GM21423 (cell line): ENCODE data around the gene DHX38.

ENCODE experiments used
- ATAC-seq: cut with Tn5 transposase; IDR thresholded peaks from one replicate; pipeline ENCODE4 v1.9.1; 2021; ENCODE audit warnings: mild to moderate bottlenecking, moderate library complexity; ENCODE audit not compliant: unreplicated experiment

Gene DHX38

DNA sequence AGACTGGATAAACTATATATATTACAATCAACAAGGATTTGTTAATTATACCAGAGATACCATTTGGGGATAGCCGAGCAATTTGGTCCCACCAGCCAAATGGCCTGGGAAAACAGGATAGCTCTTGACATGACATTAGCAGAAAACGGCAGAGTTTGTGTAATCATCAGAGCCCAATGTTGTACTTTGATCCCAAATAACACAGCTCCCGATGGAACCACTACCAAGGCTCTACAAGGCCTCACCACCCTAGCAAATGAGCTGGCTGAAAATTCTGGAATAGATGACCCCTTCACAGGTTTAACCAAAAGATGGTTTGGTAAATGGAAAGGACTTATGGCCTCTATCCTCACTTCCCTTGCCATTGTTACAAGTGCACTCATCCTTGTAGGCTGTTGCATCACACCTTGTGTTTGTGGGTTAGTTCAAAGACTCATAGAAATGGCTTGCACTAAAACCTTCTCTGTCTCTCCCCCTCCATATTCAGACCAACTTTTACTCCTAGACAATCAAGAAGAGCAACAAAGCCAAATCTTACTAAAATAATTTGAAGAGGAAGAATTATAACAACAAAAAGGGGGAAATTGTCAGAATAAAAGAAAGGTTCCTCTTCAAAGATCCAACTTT, 9.8 kb upstream of the DHX38 start:
- ATAC-seq: no peak

DNA sequence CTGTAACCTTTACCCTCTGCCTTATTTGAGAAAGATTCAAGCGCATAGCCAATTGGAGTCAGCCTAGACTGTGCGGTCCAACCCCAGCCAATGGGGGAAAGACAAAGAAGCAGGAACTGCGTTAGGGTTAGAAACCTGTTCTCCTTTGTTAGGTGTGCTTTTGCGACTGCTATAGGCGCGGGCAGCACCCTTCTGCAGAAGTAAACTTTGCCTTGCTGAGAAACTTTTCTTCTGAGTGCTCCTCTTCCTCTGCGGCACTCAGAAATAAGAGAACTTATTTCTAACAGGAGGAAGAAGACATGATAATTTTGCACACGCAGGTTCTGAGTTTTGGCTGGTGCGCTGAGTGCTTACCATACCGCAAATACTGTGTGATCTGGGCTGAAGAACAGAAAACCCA, 9.2 kb upstream of the DHX38 start:
- no peak for ATAC-seq

DNA sequence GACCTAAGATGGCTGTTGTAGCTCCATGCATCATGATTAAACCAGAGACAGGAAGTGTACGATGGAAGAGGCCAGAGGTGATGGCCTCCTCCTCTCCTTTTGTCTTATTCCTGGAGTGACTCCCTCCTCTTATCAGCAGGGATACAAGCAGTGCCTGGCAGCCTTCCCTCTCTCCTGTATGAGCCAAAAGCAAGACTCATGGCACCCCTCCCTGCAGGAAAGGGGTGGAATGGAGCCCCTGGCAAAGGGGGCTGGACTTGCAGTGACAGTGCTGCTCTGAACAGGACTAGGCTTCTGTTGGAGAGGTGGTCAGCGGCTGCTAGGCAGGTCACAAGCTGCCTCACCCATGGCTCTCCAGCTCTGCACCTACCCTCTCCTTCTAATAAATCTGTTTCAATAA, 8.6 kb upstream of the DHX38 start:
- ATAC-seq: no peak

DNA sequence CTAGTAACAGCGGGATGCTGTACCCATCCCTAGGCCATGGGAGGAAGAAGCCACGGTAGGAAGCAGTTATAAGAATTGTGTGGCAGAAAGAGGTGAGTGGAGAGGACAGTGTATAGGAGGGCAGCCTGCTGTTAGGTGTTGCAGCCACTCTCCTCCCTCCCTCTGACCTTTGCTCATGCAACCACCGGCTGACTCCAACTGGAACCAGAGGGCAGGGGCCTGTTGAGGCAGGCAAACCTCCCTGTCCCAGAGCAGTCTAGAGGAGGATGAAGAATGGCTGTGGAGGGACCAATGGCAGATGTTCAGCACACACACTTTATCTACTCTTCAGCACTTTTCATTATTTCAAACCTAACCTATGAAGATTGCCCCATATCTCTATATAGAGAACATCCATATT, 2.4 kb upstream of the DHX38 start:
- ATAC-seq: no peak

DNA sequence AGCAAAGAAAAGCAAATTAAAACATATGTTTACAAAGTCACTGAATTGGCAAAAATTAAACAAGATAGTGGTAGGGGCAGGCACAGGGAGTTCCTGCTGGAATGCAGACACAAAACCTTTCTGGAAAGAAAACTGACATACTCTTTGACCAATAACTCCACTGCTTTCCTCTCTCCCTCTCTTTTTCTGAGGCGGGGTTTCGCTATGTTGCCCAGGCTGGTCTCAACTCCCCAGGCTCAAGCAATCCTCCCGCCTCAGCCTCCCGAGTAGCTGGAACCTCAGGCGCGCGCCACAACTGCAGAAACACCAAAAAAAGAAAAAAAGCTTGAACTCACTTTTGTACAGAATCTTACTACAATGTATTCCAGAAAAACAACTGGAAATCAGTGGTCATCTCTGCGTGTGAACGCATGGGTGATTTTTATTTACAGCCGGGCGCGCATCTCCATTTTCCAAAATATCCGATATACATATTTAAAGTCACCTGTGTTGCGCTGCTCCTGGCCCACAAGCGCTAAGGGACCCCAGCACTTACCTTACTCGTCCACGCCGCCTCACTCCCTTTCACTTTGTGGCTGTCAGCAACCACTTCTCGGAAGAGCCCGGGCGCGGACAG, 707 bp upstream of the DHX38 start:
- no peak for ATAC-seq

DNA sequence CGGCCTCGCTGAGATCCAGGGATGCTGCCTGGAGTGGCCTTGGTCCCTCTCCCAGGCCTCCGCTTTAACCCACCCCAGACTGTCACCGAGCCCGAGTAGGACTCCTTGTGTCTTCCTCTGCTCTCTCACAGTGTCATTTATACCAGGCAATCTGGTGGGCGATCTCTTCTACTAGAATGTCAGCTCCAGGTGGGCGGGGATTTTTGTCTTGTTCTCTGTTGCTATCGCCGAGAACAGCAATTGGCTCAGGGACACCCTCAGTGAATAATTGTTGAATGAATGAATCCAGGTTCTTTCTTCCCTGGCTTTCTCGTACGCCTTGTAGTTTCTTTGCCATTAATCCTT, 591 bp downstream of the DHX38 start:
- ATAC-seq: no peak

DNA sequence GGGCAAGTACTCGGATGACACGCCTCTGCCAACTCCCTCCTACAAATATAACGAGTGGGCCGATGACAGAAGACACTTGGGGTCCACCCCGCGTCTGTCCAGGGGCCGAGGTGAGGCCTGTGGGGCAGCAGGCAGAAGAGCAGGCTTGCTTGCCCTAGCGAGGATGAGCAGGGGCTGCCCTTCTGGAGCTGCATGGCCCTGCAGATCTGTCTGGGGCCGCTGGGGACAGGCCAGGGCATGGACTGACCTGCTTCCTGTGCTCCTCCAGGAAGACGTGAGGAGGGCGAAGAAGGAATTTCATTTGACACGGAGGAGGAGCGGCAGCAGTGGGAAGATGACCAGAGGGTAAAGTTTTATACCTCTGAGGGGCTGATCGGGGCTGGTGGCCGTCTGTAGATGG, 5.3 kb downstream of the DHX38 start:
- ATAC-seq: no peak

DNA sequence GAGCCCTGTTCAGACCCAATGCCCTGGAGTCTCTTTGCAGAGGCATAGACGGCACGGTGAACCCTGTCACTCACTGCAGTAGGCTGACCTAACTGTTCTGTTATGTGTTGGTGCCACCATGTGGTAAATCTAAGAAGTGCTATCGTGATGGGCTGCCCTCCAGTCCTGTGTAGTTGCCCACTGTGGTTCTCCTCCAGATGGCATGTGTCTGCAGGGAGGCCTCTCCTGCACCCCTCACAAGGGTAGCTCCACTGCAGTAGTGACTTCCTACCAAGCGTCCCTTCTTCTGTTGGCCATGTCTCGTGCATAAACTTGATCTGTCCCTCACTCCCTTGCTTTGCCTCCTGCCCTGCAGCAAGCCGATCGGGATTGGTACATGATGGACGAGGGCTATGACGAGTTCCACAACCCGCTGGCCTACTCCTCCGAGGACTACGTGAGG, 5.8 kb downstream of the DHX38 start:
- peak; percentile 54 for ATAC-seq

DNA sequence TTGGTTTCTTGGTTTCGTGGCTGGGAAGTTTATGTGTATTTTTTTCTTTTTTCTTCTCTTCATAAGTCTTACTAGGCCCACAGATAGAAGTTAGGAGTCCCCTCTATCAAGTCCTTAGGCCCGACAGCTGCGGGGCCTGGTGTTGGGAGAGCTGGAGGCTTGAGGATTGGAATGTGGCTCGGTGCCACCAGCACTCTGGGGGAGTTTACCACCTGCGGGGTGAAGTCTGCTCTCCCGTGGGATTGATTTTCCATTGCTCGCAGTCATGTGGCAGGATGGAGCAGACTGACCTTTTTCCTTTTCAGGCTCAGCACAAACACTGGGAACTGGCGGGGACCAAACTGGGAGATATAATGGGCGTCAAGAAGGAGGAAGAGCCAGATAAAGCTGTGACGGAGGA, 7.5 kb downstream of the DHX38 start:
- ATAC-seq: no peak

DNA sequence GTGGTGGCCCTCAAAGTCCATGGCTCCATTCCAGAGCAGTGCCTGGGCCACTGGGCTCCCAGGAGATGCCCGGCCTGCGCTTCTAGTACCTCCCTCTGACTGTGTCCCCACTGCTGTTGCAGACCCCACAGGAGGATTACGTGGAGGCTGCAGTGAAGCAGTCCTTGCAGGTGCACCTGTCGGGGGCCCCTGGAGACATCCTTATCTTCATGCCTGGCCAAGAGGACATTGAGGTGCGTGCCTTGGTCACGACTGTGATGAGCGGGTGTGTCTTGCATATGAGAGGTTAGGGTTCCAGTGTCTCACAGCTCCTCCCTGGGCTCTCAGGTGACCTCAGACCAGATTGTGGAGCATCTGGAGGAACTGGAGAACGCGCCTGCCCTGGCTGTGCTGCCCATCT, 11.3 kb downstream of the DHX38 start:
- ATAC-seq: no peak

DNA sequence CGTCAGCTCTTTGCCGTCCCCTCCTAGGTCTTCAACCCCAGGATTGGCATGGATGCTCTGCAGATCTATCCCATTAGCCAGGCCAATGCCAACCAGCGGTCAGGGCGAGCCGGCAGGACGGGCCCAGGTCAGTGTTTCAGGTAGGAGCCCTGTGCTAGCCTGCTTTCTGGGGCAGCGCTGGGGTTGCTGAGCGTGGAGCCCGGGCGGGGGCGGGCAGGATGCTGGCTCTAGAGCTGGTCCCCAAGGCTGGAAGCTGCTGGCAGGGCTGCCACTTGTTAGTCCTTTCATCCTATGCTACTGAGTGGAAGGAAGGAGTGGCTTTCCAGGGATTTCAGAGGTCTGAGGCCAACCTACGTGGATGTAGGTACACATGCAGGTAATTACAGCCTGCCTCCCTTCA, 12.3 kb downstream of the DHX38 start:
- ATAC-seq: no peak

DNA sequence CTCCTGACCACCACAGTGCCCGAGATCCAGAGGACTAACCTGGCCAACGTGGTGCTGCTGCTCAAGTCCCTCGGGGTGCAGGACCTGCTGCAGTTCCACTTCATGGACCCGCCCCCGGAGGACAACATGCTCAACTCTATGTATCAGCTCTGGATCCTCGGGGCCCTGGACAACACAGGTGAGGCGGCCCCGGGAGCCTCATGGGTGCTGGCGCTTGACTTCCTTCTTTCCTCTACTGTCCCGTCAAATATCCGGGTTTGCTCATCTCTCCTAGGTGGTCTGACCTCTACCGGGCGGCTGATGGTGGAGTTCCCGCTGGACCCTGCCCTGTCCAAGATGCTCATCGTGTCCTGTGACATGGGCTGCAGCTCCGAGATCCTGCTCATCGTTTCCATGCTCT, 13.7 kb downstream of the DHX38 start:
- ATAC-seq: no peak

DNA sequence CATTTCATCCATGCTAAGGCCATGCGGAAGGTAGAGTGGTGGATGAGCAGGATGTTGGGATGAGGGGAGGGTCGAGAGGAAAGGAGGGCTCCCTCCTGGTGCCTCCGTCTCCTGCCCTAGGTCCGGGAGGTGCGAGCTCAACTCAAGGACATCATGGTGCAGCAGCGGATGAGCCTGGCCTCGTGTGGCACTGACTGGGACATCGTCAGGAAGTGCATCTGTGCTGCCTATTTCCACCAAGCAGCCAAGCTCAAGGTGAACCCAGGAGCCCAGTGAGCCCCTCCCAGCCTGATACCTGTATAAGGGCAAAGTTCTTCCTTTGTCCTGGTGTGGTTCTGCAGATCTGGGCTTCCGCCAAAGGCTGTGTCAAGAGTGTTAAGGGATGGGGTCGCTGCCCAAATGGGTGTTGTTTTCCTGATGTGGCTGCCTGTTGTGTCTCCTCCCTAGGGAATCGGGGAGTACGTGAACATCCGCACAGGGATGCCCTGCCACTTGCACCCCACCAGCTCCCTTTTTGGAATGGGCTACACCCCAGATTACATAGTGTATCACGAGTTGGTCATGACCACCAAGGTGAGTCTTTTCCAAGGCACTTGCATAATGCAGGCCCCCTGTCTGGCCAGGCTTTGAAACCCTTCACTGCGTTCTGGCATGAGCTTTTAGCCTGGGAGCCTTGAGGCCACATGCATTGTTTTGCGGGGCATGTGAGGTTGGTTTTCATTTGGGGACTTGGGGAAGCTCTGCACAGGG, 14.9 kb downstream of the DHX38 start:
- no peak for ATAC-seq

DNA sequence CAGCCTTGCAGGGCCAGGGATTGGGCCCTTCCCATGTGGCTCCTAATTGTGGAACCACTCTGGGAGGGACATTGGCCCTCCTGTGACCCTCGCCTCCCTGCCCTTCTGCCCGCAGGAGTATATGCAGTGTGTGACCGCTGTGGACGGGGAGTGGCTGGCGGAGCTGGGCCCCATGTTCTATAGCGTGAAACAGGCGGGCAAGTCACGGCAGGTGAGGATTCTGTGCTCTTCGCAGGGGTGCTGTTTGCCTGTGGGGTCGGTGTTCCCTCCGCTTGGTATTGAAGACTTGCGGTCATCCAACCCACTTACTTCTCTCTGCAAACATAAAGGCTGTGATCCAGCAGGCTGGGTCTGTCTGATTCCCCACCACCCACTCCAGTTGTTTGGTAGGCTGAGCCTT, 15.7 kb downstream of the DHX38 start:
- no peak for ATAC-seq

DNA sequence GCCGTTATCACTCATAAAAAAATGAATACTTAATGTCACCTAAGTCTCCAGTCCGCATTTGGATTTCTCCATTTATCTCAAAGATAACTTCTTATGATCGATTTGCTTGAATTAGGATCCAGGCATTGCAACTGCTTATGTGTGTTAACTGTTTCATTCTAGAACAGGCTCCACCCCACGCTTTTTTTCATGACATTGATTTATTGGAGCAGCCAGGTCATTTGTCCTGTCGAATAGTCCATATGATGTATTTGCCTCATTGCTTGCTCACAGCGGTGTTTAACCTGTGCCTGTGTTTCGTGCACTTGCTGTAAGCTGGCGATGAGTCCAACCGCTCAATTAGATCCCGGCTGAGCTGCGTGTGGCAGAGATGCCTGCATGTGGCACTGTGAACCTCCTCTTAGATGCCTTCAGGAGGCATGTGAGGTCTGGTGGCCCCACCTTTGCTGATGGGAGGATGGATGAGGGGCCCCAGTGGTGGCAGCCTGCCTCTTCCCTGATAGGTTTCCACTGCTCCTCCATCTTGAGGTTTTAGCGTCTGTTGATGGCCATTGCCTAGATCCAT, 16.4 kb downstream of the DHX38 start:
- ATAC-seq: no peak

DNA sequence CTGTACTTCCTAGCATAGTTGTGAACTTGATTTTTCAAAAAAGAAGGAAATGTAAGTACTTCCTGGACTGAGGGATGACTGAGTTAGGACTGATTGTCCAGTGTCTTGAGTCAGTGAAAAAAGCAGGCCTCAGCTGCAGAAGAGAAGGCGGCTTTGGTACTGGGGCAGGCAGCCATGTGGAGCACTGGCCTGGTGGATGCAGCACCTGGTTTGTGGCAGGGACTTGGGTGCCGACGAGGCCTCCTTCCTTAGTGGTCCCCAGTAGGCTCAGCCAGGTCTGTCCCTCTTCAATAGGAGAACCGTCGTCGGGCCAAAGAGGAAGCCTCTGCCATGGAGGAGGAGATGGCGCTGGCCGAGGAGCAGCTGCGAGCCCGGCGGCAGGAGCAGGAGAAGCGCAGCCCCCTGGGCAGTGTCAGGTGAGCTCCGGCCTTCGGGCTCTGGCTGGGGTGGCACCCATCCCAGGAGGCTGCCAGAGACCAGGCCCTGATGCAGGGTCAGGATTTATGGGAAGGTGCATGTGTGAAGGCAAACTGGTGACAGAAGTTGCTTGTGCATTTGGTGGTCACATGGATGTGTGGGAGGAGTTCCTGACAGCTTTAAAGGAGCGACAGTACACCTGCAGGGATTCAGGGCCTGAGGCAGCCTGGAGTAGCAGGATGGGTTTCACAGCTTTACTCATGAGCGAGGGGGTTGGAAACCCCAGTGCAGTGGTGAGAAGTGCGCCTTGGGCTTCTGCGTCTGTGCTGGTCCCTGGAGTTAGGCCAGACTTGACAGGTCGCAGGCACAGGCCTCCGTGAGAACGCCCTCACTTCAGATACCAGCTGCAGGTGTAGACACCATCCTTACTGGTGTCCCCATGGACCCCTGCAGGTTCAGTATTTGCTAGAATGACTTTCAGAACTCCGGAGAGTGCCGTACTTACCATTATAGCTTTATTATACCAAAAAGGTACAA, 17.3 kb downstream of the DHX38 start:
- ATAC-seq: no peak

DNA sequence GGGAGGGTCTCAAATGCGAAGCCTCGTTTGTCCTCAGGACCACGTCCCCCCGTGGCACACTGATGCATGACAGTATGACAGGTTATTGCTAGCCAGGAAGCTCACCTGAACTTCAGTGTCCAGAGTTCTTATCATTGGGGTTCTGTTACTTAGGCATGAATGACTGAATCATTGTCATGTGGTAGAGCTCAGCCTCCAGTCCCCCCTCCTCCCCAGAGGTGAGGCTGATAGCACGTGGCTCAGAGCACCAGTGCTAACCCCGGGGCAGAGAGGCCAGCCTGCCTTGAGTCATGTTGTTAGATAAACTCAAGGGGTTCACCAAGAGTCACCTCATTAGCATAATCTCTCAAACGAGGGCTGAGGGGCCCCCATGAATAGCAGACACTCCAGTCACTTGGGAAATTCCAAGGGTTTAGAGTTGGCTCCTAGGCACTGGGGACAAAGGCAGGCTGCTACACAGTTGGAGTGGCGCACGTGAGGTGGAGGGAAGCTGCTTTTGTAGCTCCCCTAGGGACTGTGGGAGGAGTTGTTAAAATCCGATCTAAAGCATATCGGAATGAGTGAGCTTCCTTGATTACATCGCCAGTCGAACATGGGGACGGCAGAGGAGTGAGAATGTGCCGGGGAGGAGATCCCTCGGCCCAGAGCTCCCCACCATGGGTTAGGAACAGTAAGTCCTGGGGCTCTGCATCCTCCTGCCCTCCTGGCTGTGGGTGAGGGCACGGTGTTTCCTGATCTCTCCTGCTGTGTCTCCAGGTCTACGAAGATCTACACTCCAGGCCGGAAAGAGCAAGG, 18.2 kb downstream of the DHX38 start:
- ATAC-seq: no peak

DNA sequence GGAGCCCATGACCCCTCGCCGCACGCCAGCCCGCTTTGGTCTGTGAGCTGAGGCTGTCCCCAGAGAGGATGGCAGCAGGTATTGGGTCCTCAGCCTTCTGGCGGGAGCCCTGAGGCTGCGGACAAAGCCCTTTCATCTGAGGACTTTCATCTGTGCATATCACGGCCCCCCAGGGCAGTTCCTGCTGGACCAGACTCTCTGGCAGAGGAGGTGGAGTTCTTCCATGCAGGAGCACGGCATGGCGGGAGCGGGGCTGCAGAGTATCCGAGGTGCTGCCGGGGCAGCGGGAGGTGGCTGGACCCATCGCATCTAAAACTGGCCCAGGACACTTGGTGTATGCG, 18.8 kb downstream of the DHX38 start:
- no peak for ATAC-seq

DNA sequence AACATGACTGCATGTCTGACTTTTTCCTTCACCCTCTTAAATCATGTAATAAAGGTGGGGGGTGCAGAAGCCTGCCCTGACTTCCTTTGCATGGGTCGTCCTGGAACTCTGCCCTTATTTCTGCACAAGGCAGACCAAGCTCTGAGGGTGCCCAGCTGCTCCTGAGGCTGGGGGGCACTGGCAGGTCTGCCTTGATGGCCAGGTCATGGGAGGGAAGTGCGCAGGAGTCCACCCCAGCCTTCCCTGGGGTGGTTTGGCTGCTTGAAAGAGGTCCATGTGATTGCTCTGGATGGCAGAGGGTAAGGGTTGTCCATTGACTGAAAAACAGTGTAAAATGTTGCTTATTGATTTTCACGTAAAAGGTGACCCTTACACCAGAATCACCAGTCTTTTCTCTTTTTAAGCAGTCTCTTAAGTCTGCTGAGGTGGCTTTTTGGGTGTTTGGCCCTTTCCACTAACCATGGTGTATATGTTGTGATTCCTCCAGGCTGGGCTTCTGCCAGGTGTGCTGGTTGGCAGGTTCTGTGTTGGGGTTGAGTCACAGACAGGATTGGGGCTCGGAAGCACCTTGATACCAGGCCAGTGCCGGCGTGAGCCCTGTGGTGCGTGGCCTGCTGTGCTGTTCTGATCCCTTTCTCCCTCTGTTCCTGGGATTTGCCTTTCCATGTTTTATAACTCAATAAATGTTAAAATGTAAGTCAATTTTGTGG, 19.4 kb downstream of the DHX38 start:
- ATAC-seq: no peak

DNA sequence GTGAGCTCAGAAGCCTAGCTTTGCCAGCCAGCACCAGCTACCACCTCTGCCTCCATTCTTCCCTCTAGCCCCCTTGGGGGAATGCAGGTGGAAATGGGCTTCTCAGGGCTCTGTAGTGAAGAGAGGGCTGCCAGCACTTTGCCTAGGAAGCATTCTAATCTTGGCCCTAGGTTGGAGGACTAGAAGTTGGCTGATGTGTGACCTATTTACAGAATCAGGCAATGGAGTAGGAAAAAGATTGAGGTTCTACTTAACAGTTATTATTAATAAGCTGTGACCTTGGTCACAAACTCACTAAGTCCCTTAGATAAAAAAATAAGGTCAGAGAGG, 19.9 kb downstream of the DHX38 start:
- no peak for ATAC-seq
